GM19397 (cell line): Measurements from ENCODE around the gene STRIP2.
"Not testable (repeated sequence)": the region's sequence is repeated elsewhere in the genome, so short reads cannot be mapped to it uniquely, and the experiment has no call there.

Experiments
- ATAC-seq: cut with Tn5 transposase; IDR thresholded peaks from one replicate; pipeline ENCODE4 v1.9.1; 2021; ENCODE audit warnings: mild to moderate bottlenecking, moderate library complexity; ENCODE audit not compliant: unreplicated experiment

The STRIP2 gene

DNA sequence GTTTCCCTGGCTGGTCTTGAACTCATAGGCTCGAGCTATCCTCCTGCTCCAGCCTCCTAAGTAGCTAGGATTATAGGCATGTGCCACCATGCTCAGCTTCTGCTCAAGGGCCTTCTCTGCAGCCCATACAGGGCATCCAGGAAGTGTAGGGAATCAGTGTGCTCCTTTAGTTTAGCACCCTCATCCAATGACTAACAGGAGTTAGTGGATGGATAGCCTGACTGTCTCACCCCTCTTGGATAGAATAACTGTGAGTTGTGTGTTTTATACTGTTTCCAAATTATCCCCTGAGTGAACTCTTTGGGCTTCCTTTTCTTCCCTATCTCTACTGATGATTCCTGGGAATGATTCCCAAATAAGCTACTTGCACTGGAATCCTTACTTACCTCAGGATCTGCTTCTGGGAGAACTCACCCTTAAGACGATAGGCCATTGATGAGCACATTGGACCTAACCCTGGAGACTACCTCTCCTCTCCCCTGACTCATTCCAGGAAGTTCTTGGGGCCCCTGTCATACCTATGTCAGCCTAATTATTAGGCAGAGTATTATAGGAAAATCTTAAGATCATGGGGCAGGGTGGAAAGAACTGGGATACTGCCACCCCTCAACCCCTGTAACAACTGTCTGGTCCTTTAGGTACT is 18.5 kb downstream of the STRIP2 start:
- ATAC-seq: no peak

DNA sequence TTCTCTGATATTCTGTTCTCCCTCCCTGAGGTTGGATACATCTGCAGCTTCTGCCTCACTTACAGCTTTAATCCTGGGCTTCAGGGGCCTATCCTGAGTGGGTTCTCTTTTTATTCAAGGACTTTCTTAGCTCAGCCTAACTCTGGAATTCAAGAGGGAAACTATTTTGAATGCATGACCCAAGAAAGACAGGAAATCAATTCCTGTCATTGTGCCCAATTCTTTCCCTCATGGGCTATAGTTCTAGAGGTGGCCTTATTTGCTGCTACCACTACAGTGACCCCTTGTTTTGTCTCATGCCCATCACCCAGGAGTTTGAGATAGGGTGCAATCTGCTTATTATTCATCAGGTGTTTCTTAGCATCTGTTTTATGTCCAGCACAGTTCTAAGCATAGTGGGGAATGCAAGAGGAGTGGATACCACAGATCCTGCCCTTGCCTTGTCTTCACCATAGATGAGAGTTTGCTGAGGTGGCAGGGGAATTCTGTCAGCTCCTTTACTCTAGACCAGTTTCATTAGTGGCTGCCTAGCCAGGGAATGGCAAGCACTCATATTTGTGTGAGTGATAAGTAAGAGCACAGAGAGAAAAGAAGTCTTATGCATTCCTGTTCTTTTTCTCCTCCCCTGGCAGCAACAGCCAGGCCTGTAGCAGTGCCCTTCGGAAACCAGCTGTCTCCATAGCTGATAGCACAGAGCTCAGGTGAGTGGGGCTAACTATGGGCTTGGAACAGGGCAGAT is 19.4 kb downstream of the STRIP2 start:
- no peak for ATAC-seq

DNA sequence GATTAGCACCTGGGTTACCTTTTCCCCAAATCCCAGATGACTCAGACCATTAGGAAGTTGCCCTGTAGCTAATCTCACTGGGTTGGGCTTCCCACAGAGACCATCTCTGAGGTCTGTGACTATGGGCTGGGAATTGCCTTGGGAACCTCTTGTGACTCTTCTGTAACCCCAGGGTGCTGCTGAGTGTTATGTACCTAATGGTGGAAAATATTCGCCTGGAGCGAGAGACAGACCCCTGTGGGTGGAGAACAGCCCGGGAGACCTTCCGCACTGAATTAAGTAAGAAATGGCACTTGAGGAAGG is 20.0 kb downstream of the STRIP2 start:
- no peak for ATAC-seq

DNA sequence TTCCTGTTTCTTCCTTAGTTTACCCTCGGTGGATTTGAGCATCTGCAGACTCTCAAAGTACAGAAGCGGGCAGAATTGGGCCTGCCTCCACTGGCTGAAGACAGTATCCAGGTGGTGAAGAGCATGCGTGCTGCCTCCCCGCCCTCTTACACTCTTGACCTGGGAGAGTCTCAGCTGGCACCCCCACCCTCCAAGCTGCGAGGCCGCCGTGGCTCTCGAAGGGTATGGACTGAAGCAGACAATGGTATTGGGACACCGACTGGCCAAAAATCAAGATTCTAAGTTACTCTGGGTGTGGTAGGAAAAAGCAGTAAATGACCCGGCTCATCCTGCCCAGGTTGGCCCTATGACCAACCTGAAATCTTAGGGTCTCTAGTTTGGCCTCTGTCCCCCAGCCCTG is 22.2 kb downstream of the STRIP2 start:
- ATAC-seq: no peak

DNA sequence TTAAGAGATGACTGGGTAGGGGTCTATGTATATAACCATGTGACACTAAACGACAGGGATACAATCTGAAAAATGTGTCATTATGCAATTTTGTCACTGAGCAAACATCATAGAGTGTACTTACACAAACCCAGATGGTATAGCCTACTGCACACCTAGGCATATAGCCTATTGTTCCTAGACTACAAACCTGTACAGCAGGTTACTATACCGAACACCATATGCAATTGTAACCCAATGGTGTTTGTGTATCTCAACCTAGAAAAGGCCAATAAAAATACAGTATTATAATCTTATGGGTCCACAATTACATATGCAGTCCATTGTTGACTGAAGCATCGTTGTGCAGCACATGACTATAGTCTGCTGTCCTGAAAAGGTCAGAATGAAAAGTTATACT is 22.9 kb downstream of the STRIP2 start:
- ATAC-seq: no peak

DNA sequence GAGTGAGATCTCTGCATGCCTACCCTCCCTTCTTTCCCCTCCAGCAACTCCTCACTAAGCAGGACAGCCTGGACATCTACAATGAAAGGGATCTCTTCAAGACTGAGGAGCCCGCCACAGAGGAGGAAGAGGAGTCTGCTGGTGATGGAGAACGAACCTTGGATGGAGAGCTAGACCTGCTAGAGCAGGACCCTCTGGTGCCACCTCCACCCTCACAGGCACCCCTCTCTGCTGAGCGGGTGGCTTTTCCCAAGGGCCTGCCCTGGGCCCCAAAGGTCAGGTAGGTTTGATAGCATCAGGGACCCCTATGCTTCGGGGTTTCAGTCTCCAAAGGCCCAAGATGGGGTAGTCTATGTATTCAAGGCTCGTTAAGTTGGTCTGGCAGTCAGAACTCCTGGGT is 23.9 kb downstream of the STRIP2 start:
- ATAC-seq: no peak

DNA sequence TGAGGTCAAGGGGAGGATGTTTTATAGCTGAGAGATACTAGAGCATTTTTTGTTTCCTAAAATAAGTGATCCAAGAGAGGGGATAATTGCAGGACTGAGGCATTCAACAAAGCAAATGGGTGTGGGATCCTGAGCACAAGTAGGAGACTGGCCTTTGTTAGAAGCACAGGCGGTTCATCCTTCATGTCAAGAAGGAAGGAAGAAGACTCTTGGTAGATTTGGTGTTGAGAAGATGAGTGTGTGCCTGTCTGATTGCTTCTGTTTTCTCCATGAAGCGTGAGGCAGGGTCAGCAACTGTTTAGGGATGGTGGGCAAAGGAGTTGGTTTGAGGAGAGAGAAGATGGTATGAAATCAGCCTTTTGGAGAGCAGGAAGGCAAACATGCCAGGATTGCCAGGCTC is 27.6 kb downstream of the STRIP2 start:
- no peak for ATAC-seq

DNA sequence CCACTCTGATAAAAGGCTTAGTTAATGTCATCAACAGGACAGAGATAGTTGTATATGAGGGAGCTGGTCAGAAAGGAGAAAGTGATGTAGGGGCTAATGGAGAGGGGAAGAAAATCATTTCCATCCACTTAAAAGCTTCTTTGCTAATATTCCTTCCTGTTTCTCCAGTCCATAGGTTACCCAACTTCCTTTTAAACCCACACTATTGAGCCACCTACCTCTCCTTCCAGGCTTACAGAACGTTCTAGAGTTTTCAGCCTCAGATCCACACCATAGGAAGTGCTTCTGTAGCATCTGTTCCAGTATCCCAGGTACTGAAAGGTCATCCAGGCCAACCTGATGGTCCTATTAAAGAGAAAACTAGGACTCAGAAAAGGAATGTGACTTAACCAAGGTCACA is 28.2 kb downstream of the STRIP2 start:
- ATAC-seq: no peak

DNA sequence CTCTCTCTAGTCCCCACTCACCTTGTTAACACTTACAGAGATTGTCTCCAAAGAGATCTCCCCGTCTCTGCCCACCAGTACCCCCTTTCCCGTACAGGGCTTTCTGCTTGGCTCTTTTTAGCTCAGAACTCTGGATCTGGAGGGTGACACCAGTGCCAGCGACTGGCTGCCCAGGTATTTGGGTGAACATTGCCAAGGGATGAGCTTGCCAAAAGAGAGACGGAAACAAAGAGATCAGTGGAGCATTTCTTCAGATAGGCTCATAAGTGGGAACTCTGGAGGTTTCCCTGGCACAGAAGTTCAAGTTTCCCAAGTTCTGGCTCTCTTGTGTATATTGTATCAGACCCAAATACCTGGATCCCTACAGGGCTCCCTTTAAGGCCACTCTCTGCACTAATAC is 30.0 kb downstream of the STRIP2 start:
- no peak for ATAC-seq

DNA sequence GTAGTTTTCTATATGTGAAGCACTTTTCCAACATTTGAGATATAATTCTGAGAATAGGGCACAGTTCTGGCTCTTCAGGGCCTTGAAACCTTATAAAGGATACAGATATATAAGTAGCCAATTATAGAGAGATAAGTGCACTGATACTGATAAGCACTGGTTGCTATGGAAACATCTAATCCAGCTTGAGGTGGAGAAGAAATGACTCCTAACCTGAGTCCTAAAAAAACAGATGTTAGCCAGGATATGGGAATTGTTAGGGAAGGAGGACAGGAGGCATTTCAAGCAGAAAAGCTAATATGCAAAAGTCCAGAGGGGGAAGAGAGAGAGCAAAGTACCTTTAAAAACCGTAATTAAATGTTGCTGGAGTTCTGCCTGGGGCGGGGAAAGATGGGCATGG is 30.8 kb downstream of the STRIP2 start:
- ATAC-seq: no peak

DNA sequence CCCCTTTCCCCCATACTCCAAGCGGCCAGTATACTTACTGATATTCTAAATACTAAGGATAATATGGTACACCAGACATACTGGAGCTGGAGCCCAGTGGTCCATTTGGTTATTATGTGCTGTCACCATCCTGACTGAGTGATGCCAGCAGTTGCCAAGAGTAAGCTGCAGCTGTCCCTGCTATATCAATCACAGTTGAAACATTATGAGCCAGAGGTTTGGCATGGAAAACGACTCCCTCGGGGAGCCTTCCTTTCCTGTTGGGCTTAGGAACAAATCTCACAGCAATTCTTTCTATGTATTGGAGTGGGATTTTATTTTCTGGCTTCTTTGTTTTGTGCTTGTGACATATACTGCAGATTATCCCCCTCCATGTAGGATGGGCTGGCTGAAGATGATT is 32.6 kb downstream of the STRIP2 start:
- ATAC-seq: no peak

DNA sequence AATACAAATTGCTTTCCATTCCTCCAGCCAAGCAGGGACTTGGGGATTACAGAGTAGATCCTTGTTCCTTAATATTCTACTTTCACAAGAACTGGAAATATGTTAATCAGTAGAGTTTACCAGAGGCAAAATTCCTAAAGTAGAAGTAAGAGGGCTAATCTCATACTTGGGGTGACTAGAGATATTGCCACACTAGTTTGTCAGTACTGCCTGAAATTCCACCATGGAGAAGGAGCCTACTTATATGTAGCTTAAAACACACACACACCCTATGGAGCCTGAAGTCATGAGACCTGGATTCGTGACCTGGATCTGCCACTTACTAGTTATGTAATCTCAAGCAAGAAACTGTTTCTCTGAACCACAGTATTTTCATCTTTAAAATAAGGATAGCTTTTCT is 33.9 kb downstream of the STRIP2 start:
- no peak for ATAC-seq

DNA sequence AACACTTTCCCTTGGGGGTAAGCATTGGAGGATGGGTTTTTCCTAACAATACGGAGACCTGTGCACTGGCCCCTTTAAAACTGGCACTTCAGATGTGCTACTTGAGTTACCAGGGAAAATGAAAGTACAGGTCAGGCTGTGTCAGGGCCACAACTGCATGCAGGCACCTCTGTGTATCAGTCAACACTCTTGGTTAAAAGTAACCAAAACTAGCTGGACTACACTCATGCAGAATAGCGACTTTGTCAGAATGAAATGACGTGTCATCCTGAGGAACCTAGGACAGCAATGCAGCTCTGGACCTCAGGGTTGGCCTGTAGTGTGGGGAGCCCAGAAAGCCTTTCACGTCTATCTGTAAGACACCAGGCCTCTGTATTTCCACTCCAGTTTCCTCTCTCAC is 34.3 kb downstream of the STRIP2 start:
- no peak for ATAC-seq

DNA sequence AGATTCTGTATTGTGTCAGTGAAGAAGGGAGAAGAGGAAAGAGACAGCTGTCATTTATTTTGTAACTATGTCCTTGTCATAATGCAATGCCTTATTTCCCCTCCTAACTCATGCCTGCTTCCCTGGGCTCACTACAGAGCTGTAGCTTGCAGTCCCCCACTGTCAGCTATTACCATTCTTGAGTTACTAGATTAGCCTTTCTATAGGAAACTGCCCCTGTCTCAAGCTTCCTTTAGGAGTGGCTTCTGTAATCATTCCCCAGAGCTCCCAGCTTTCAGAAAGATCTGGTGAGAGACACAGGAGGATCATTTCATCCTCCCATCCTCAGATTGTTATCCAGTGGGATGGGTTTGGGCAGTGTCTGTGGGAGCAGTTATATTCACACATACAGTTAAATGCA is 35.7 kb downstream of the STRIP2 start:
- no peak for ATAC-seq

DNA sequence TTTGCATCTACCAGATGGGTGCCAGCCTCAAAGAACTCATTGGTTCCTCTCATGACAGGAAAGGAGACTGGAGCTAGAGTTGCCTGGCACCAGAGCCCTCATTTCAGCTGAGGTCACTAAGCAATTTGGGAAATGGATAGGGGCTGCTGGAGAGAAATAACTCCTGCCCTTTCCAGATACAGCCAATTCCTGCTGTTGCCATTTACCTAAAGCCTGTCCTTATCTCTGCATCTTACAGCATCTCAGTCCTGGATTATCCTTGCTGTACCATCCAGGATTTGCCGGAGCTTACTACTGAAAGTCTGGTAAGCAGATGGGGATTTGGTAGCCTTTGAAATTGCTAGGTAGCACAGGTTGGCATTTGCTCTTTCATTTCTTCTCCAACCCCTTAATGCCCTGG is 36.2 kb downstream of the STRIP2 start:
- ATAC-seq: no peak

DNA sequence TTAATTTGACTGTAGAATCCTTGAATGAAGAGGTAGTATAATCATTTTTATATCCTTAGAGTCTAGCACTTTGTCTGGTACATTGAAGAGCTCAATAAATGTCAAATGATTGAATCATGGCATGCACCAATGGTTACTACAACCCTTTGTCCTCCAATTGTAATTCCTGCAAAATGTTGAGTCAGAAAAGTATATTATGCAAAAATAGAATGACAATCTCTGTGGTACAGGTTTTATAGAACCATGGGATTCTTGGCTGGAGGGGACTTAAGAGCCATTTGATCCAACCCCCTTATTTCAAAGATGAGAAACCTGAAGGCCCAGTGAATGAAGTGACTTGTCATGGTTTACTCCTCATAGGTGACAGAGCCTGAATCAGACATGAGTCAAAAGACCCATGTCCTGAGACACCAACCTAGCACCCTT is 37.2 kb downstream of the STRIP2 start:
- ATAC-seq: no peak

DNA sequence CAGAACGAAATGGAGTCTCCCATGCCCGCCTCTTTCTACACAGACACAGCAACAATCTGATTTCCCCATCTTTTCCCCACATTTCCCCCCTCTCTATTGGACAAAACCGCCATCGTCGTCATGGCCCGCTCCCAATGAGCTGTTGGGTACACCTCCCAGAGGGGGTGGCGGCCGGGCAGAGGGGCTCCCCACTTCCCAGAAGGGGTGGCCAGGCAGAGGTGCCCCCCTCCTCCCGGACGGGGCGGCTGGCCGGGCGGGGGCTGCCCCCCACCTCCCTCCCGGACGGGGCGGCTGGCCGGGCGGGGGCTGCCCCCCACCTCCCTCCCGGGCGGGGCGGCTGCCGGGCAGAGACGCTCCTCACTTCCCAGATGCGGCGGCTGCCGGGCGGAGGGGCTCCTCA is 41.7 kb downstream of the STRIP2 start:
- ATAC-seq: not testable (repeated sequence)

DNA sequence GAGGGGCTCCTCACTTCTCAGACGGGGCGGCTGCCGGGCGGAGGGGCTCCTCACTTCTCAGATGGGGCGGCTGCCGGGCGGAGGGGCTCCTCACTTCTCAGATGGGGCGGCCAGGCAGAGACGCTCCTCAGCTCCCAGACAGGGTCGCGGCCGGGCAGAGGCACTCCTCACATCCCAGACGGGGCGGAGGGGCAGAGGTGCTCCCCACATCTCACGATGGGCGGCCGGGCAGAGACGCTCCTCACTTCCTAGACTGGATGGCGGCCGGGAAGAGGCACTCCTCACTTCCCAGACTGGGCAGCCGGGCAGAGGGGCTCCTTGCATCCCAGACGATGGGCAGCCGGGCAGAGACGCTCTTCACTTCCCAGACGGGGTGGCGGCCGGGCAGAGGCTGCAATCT is 42.2 kb downstream of the STRIP2 start:
- not testable (repeated sequence) for ATAC-seq

DNA sequence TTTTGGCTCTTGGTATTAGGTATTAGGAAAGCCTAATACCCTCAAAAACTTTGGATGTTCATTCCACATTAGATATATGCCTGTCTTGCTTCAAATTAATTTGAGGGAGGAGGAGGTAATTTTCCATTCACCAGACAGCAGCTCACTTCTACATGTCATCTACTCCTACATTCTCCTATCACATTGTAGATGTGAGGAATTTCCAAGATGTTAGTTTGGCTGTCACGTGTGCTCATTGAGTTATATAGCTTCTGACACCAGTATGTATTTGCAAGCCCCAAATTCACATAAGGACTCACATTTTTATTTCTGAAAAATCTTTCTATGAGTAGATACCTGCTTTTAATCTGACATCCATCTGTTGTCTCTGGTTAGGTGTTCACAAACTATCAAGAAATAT is 45.6 kb downstream of the STRIP2 start:
- ATAC-seq: no peak

DNA sequence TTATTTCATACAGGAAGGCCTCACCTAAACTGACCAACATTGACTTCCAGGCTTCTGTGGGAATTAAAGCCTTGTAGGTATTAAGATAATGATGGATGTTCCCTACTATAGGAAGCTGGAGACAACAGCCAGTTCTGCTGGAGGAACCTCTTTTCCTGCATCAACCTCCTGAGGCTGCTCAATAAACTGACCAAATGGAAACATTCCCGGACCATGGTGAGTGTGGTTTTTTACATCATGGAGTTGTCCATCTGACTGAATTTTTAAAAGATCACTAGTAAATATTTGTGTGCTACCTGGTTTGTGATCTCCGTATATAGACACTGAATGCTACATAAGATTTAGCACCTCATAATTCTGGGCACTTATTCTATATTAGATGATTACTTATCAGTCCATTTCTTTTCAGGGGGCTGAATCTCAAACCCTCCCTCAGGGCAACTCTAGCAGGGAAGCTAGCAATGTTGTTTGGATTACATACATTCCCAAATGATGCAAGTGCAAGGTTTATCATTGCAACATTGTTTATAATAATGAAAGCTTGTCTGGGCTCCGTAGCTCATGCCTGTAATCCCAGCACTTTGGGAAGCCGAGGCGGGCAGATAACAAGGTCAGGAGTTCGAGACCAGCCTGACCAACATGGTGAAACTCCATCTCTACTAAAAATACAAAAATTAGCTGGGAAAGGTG is 46.6 kb downstream of the STRIP2 start:
- ATAC-seq: no peak

DNA sequence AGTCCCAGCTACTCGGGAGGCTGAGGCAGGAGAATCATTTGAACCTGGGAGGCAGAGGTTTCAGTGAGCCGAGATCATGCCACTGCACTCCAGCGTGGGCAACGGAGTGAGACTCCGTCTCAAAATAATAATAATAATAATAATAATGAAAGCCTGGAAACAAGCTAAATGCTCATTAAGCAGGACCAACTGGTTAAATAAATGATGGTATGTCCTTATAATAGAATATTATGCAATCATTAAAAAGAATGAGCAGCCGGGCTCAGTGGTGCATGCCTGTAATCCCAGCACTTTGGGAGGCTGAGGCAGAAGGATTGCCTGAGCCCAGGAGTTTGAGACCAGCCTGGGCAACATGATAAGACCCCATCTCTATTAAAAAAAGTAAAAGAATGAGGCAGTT is 47.1 kb downstream of the STRIP2 start:
- not testable (repeated sequence) for ATAC-seq

DNA sequence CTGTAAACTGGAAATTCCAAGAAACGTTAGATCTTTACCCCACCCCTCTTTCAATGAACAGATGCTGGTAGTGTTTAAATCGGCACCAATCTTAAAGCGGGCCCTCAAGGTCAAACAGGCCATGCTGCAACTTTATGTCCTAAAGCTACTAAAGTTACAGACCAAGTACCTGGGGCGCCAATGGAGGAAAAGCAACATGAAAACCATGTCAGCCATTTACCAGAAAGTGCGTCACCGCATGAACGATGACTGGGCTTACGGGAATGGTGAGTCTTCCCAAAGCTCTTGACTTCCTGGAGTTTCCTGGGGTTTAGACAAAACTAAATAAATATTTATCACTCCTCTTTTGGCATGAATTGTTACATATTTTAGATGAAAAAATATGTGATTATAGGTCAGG is 48.5 kb downstream of the STRIP2 start:
- no peak for ATAC-seq
